ENCODE data around the gene CRYM.

DNA sequence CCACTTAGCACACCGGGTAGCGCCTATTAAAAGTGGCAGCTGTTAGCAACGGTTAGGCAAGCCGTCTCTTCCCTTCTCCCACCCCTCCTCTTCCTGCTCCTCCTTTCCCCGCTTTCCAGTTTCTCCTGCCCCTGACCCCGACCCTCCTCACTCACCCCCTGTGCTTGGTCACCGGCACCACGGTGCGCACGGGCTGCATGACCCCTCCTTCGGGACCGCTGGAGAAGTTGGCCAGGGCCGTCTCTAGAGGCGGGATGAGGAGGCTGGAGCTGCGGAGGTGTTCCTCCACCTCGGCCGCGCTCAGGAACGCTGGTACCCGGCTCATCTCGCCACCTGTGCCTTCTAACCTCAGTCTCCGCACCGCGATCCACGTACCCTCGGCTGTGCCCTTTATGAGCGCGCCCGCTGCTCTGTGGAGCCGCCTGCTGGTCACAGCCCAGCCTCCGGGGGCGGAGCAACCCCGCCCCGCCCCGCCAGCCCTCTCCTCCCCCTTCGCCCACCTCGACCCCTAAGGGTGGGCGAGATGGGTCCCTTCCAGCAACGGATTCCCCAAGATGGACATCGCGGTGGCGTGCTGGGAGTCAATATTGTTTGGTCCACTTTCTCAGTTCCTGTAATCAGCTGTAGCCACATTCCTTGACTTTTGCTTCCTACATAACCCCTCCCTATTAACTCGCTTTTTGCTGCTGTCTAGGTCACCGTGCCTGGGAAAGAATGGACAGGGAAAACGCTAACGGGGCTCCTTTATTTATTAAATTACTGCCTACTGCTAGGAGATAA is at the start of gene CRYM:
- TF ChIP-seq, protein P1, sequence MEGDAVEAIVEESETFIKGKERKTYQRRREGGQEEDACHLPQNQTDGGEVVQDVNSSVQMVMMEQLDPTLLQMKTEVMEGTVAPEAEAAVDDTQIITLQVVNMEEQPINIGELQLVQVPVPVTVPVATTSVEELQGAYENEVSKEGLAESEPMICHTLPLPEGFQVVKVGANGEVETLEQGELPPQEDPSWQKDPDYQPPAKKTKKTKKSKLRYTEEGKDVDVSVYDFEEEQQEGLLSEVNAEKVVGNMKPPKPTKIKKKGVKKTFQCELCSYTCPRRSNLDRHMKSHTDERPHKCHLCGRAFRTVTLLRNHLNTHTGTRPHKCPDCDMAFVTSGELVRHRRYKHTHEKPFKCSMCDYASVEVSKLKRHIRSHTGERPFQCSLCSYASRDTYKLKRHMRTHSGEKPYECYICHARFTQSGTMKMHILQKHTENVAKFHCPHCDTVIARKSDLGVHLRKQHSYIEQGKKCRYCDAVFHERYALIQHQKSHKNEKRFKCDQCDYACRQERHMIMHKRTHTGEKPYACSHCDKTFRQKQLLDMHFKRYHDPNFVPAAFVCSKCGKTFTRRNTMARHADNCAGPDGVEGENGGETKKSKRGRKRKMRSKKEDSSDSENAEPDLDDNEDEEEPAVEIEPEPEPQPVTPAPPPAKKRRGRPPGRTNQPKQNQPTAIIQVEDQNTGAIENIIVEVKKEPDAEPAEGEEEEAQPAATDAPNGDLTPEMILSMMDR (IDR thresholded peaks at IDR 0.05; ENCODE audit: insufficient read depth, low read length, poor library complexity, severe bottlenecking) = peak; percentile 89
- no peak for TF ChIP-seq EZH2phosphoT487 (conservative IDR thresholded peaks at IDR 0.05; ENCODE audit: low read length)
